ENCODE data around the gene ZNF398. TPM values are rescaled to one million over a fixed set of nuclear protein-coding genes. Genes with fewer than 3 reads are reported as not detected.

Gene ZNF398
- total RNA-seq, 1 experiment from 2014 or later: 62.1 TPM

- H2BK15ac ChIP-seq (ENCODE audit: low read depth, low read length): no peak overlapping the region
- H2BK20ac ChIP-seq (ENCODE audit: low read depth, low read length, poor library complexity, severe bottlenecking): no peak overlapping the region
- H2BK5ac ChIP-seq (ENCODE audit: insufficient read length, low read length): no peak overlapping the region
- no peak overlapping the region for H3K27ac Mint-ChIP-seq
- no peak overlapping the region for H2BK120ac ChIP-seq (ENCODE audit: low read depth, low read length, poor library complexity, severe bottlenecking)
- H2AK5ac ChIP-seq (ENCODE audit: insufficient read length, low read length): no peak overlapping the region
- no peaks in the 10 kb centered on the region for H3K79me2 ChIP-seq (ENCODE audit: insufficient read depth, low read length)
- no peak overlapping the region for H3K9ac ChIP-seq (ENCODE audit: extremely low read depth, insufficient read length, low read length)
- H4K5ac ChIP-seq (ENCODE audit: insufficient read length, low read depth, low read length): no peak overlapping the region
- H3K4me3 Mint-ChIP-seq: no peak overlapping the region
- H4K91ac ChIP-seq (ENCODE audit: insufficient read length, low read depth, low read length): no peak overlapping the region
- H3K27me3 ChIP-seq (ENCODE audit: insufficient read depth, low read length): no peaks in the 10 kb centered on the region
- no peaks in the 10 kb centered on the region for H3K23me2 ChIP-seq (ENCODE audit: insufficient read length, low read depth, low read length, poor library complexity, severe bottlenecking)
- WGBS (ENCODE audit: extremely low coverage, insufficient read length, low lambda C conversion rate): no CpG with 5 or more reads among the region's 37 CpGs
- H3K9me3 ChIP-seq (ENCODE audit: control insufficient read depth, low read depth, low read length): no peaks in the 10 kb centered on the region
- H3K9me3 Mint-ChIP-seq: no peaks in the 10 kb centered on the region
- no peak overlapping the region for H3K56ac ChIP-seq (ENCODE audit: insufficient read length, low read depth, low read length)
- no peak overlapping the region for H3K27ac ChIP-seq (ENCODE audit: insufficient read length, low read depth, low read length)
- 0 out of 2 replicates have a peak, but pooled peaks cover 2% of the 10 kb centered on the region for H3K27me3 Mint-ChIP-seq (ENCODE audit: low read depth)
- DNase-seq: no peak
- no peak overlapping the region for H3K23ac ChIP-seq (ENCODE audit: insufficient read length, low read depth, low read length)
- H2AFZ ChIP-seq (ENCODE audit: low read length): no peak overlapping the region
- no peaks in the 10 kb centered on the region for H4K20me1 ChIP-seq (ENCODE audit: control insufficient read depth, insufficient read depth, insufficient read length)
- no peak overlapping the region for H2BK12ac ChIP-seq (ENCODE audit: insufficient read length, low read depth, low read length)
- no peak overlapping the region for H3K14ac ChIP-seq (ENCODE audit: insufficient read depth, low read length)
- H3K4me2 ChIP-seq (ENCODE audit: insufficient read depth, insufficient read length, low read length): no peak overlapping the region
- peaks cover 12 to 45% (median 36%) of the 10 kb centered on the region in 3 experiments for H3K36me3 Mint-ChIP-seq (ENCODE audit: insufficient read depth in 1 of 3, low read depth in 3 of 3)
- H3K4me1 ChIP-seq (ENCODE audit: insufficient read depth, low read length): no peaks in the 10 kb centered on the region
- no peak overlapping the region for H4K8ac ChIP-seq (replicated peaks; ENCODE audit: insufficient read length, low read depth, low read length)
- TF ChIP-seq CTCF (conservative IDR thresholded peaks at IDR 0.05): no peak
- no peak overlapping the region for H3K4ac ChIP-seq (ENCODE audit: low read depth, low read length)
- H3K4me1 Mint-ChIP-seq: peaks cover under 1 to 4% of the 10 kb centered on the region in 2 experiments; a peak in 3 of 4 replicates
- no peak overlapping the region for H3K18ac ChIP-seq (ENCODE audit: insufficient read length, low read depth, low read length)
- H3K79me1 ChIP-seq (ENCODE audit: insufficient read depth, low read depth, low read length, poor library complexity, severe bottlenecking): no peaks in the 10 kb centered on the region
- no peak overlapping the region for H3T11ph ChIP-seq (ENCODE audit: low read length)
Measured at GRCh38 chr7:149224352-149224751, 77.1 kb downstream of the ZNF398 start.

Measured in H9 (cell line).